Aorta (tissue), 5 donors: ENCODE results near the gene MYNN. TPM values are rescaled to one million over a fixed set of nuclear protein-coding genes. Genes with fewer than 3 reads are reported as not detected.
A peak's percentile ranks its signal among the peaks of the same experiment; 100 is the strongest.

Source experiments
- ATAC-seq: fragments of 200-7000 bp; cut with Tn5 transposase; one replicate; pipeline ENCODE4 v1.9.1; 2022; ENCODE audit warnings: moderate library complexity; ENCODE audit not compliant: low FRiP score
- DNase-seq, 2 donors: peaks; one replicate each; pipeline ENCODE4 v3.0.0-alpha.2; 2020
- H3K27ac ChIP-seq, 2 donors: one replicate each; pipeline ENCODE4 v1.5.1; 2013; ENCODE audit warnings: low read length in 2 of 2, mild to moderate bottlenecking in 2 of 2, moderate library complexity in 2 of 2, control low read depth in 1 of 2, inconsistent platforms in 1 of 2, low read depth in 1 of 2
- H3K27me3 ChIP-seq, 2 donors: one replicate each; pipeline ENCODE4 v1.6.1; 2013; ENCODE audit warnings: control low read depth in 1 of 2, low read length in 1 of 2, mild to moderate bottlenecking in 1 of 2, moderate library complexity in 1 of 2; ENCODE audit not compliant: insufficient read depth in 2 of 2, control insufficient read depth in 1 of 2
- H3K36me3 ChIP-seq, 2 donors: one replicate each; pipeline ENCODE4 v1.6.1; 2013; ENCODE audit warnings: control low read depth in 1 of 2, low read length in 1 of 2, mild to moderate bottlenecking in 1 of 2; ENCODE audit not compliant: insufficient read depth in 2 of 2, control insufficient read depth in 1 of 2
- H3K4me1 ChIP-seq, 2 donors: one replicate each; pipeline ENCODE4 v1.6.1; 2013; ENCODE audit warnings: low read length in 2 of 2, control low read depth in 1 of 2, mild to moderate bottlenecking in 1 of 2, moderate library complexity in 1 of 2; ENCODE audit not compliant: insufficient read depth in 2 of 2, control insufficient read depth in 1 of 2
- H3K4me3 ChIP-seq, 2 donors: one replicate each; pipeline ENCODE4 v1.5.1; 2013; ENCODE audit warnings: low read length in 2 of 2, control low read depth in 1 of 2, mild to moderate bottlenecking in 1 of 2
- H3K9me3 ChIP-seq: one replicate; pipeline ENCODE4 v1.6.1; 2013; ENCODE audit warnings: mild to moderate bottlenecking, low read length; ENCODE audit not compliant: control insufficient read depth
- WGBS, 2 donors: extraction: QIAGEN DNeasy Blood & Tissue Kit; methylation state at CpG; one replicate each; pipeline ENCODE4 v1.1.7; 2013; 5-methylcytosine and 5-hydroxymethylcytosine counted together
- intact Hi-C, 2 donors: fragments of 100-400 bp; cut with DNase I; formaldehyde crosslinking; loops; one replicate each; pipeline versions ENCODE4 v1.14.2 to v1.15.0; 2022
- polyA plus RNA-seq, 2 donors: library from polyadenylated mRNA; stranded (reverse); fragments of 200-250 nt; gene quantifications; one replicate each; pipeline ENCODE4 v1.2.3, GENCODE V29; 2013
- total RNA-seq, 2 donors: library from RNA; stranded (reverse); fragmentation: NEBNext Ultra II Directional; extraction: Animal tissue kit (Norgen Biotek cat#: 25700); gene quantifications; one replicate each; pipeline ENCODE4 v1.2.1, GENCODE V29; 2021
- donor health status: healthy with polysubstance abuse.
- donor health status: Bipolar disorder and iron deficiency.
- donor health status: DM: no; HTN: no; CAD: no.
- donor health status: DM: no; HTN: no; CAD: no.
- donor health status: DM: yes; HTN: yes; CAD: no.

MYNN gene
- total and polyA plus RNA-seq, 4 donors: 10.6 to 16.4 (median 13.1) TPM

GRCh38 chr3:169790219-169790618 lies 17.0 kb downstream of the MYNN start:
- Histone ChIP-seq H3K4me3 (no peak overlapping the region), H3K27ac (no peak overlapping the region), H3K27me3 (no peaks in the 10 kb centered on the region), H3K9me3 (no peaks in the 10 kb centered on the region), H3K4me1 (no peaks in the 10 kb centered on the region), H3K36me3 (peaks cover 3 to 8% of the 10 kb centered on the region in 2 donors)
- intact Hi-C loops: no loop called here
- DNase-seq (no peak), ATAC-seq (no peak)

GRCh38 chr3:169790687-169791429 lies 17.7 kb downstream of the MYNN start:
- H3K27me3 ChIP-seq: no peaks in the 10 kb centered on the region
- H3K4me3 ChIP-seq: no peak overlapping the region
- H3K36me3 ChIP-seq: peaks cover 3 to 8% of the 10 kb centered on the region in 2 donors
- intact Hi-C loops: no loop called here
- no peak for ATAC-seq
- no peaks in the 10 kb centered on the region for H3K4me1 ChIP-seq
- no peaks in the 10 kb centered on the region for H3K9me3 ChIP-seq
- no peak overlapping the region for H3K27ac ChIP-seq
- 87 to 91% methylated on average over 4 of the region's 4 CpGs for WGBS, 2 donors
- no peak for DNase-seq

- Histone ChIP-seq H3K27ac (no peak overlapping the region), H3K4me3 (no peak overlapping the region), H3K36me3 (peaks cover 2 to 3% of the 10 kb centered on the region in 2 donors), H3K27me3 (no peaks in the 10 kb centered on the region), H3K9me3 (no peaks in the 10 kb centered on the region), H3K4me1 (no peaks in the 10 kb centered on the region)
- intact Hi-C loops: no loop called here
- 88 to 97% methylated on average over 1 of the region's 1 CpG for WGBS, 2 donors
- no peak for DNase-seq
- no peak for ATAC-seq
Observed at GRCh38 chr3:169792359-169792758, 19.2 kb downstream of the MYNN start.

GRCh38 chr3:169804681-169805080 lies 31.5 kb downstream of the MYNN start:
- Histone ChIP-seq H3K4me3 (no peak overlapping the region), H3K36me3 (peaks cover 0 to 2% of the 10 kb centered on the region in 2 donors), H3K9me3 (no peaks in the 10 kb centered on the region), H3K27ac (no peak overlapping the region), H3K27me3 (no peaks in the 10 kb centered on the region), H3K4me1 (no peaks in the 10 kb centered on the region)
- no peak for DNase-seq
- WGBS, 2 donors: 89 to 91% methylated on average over 3 of the region's 3 CpGs
- intact Hi-C loops: no loop called here
- ATAC-seq: no peak

GRCh38 chr3:169809230-169809795 lies 36.1 kb downstream of the MYNN start:
- no peak overlapping the region for H3K27ac ChIP-seq
- WGBS, 2 donors: 19 to 25% methylated on average over 2 of the region's 2 CpGs
- H3K4me1 ChIP-seq: no peaks in the 10 kb centered on the region
- no peak overlapping the region for H3K4me3 ChIP-seq
- no peaks in the 10 kb centered on the region for H3K36me3 ChIP-seq
- no peaks in the 10 kb centered on the region for H3K27me3 ChIP-seq
- intact Hi-C loops: no loop called here
- no peaks in the 10 kb centered on the region for H3K9me3 ChIP-seq
- no peak for DNase-seq
- ATAC-seq: no peak

GRCh38 chr3:169811631-169812331 lies 38.6 kb downstream of the MYNN start:
- WGBS, 2 donors: 0 to 1% methylated on average over 29 of the region's 29 CpGs
- intact Hi-C loops: no loop called here
- DNase-seq (no peak), ATAC-seq (peak; percentile 68)
- H3K4me1 ChIP-seq: no peaks in the 10 kb centered on the region
- H3K4me3 ChIP-seq: peak overlapping the region; percentile 60 to 81
- H3K27ac ChIP-seq: peak overlapping the region; percentile 24 to 79
- no peaks in the 10 kb centered on the region for H3K27me3 ChIP-seq
- H3K9me3 ChIP-seq: no peaks in the 10 kb centered on the region
- H3K36me3 ChIP-seq: no peaks in the 10 kb centered on the region

GRCh38 chr3:169812332-169813235 lies 39.4 kb downstream of the MYNN start, which contains the start of the genes LRRC34 and LRRIQ4:
LRRC34 (minus strand) TSS chr3:169812904; CDS start chr3:169812548, 356 bp downstream.
LRRIQ4 (plus strand) TSS chr3:169812870; CDS start chr3:169821922, 9,052 bp downstream.
- ATAC-seq: peak; percentile 92
- DNase-seq: peak; percentile 87 to 90
- intact Hi-C loops: no loop called here
- Histone ChIP-seq H3K4me3 (peak within 1 kb of the TSS; percentile 60 to 81), H3K36me3 (no peaks in the 10 kb centered on the region), H3K9me3 (no peaks in the 10 kb centered on the region), H3K27ac (peak within 1 kb of the TSS; percentile 24 to 79), H3K4me1 (no peaks in the 10 kb centered on the region), H3K27me3 (no peaks in the 10 kb centered on the region)
- WGBS, 2 donors: 4 to 10% methylated on average over 42 to 56 of the region's 56 CpGs

- H3K36me3 ChIP-seq: no peaks in the 10 kb centered on the region
- intact Hi-C loops: no loop called here
- DNase-seq (no peak), ATAC-seq (no peak)
- 63 to 81% methylated on average over 8 of the region's 8 CpGs for WGBS, 2 donors
- H3K27ac ChIP-seq: no peak overlapping the region
- no peaks in the 10 kb centered on the region for H3K27me3 ChIP-seq
- H3K9me3 ChIP-seq: no peaks in the 10 kb centered on the region
- H3K4me1 ChIP-seq: no peaks in the 10 kb centered on the region
- no peak overlapping the region for H3K4me3 ChIP-seq
Observed at GRCh38 chr3:169813278-169813677, 40.1 kb downstream of the MYNN start.
